GM19099 (cell line): Measurements from ENCODE around the gene ARHGAP10.

ENCODE experiments used
- POLR2A ChIP-seq: IDR thresholded peaks from 3 replicates; pipeline ENCODE4 v1.6.1; 2011; ENCODE audit warnings: low read depth; ENCODE audit not compliant: insufficient read length; ENCODE audit errors: extremely low read depth

ARHGAP10 gene

GRCh38 chr4:148059617-148060180, 327.8 kb downstream of the ARHGAP10 start:
- TF ChIP-seq POLR2A: no peak

- TF ChIP-seq POLR2A: no peak
Measured at GRCh38 chr4:148060264-148061140, 328.6 kb downstream of the ARHGAP10 start.

GRCh38 chr4:148061141-148061481, 329.2 kb downstream of the ARHGAP10 start:
- TF ChIP-seq POLR2A: no peak

GRCh38 chr4:148061795-148062194, 329.9 kb downstream of the ARHGAP10 start:
- TF ChIP-seq POLR2A: no peak

GRCh38 chr4:148062301-148062950, 330.5 kb downstream of the ARHGAP10 start:
- no peak for TF ChIP-seq POLR2A

GRCh38 chr4:148064451-148064850, 332.6 kb downstream of the ARHGAP10 start:
- no peak for TF ChIP-seq POLR2A

- TF ChIP-seq POLR2A: no peak
Measured at GRCh38 chr4:148065075-148065474, 333.2 kb downstream of the ARHGAP10 start.

GRCh38 chr4:148067301-148067916, 335.5 kb downstream of the ARHGAP10 start:
- TF ChIP-seq POLR2A: no peak

GRCh38 chr4:148068065-148068911, 336.4 kb downstream of the ARHGAP10 start:
- TF ChIP-seq POLR2A: no peak

GRCh38 chr4:148069086-148069894, 337.4 kb downstream of the ARHGAP10 start:
- no peak for TF ChIP-seq POLR2A

GRCh38 chr4:148069895-148070178, 337.9 kb downstream of the ARHGAP10 start:
- no peak for TF ChIP-seq POLR2A

- TF ChIP-seq POLR2A: no peak
Measured at GRCh38 chr4:148071009-148071408, 339.1 kb downstream of the ARHGAP10 start.

GRCh38 chr4:148072789-148073188, 340.9 kb downstream of the ARHGAP10 start:
- TF ChIP-seq POLR2A: no peak

- TF ChIP-seq POLR2A: no peak
Measured at GRCh38 chr4:148073349-148073748, 341.5 kb downstream of the ARHGAP10 start.
